Activated naive CD8-positive, alpha-beta T cell (primary cell): ENCODE data around the gene ARSB.

ENCODE experiments used
- H3K27ac Mint-ChIP-seq: one replicate; pipeline ENCODE4 v1.8.0; 2021; ENCODE audit warnings: mixed read lengths
- H3K27me3 Mint-ChIP-seq: one replicate; pipeline ENCODE4 v1.8.0; 2021; ENCODE audit warnings: mixed read lengths
- H3K36me3 Mint-ChIP-seq: one replicate; pipeline ENCODE4 v1.8.0; 2021; ENCODE audit warnings: mixed read lengths
- H3K4me1 Mint-ChIP-seq: one replicate; pipeline ENCODE4 v1.8.0; 2021; ENCODE audit warnings: low read depth, mixed read lengths
- H3K4me3 Mint-ChIP-seq: one replicate; pipeline ENCODE4 v1.8.0; 2021; ENCODE audit warnings: mild to moderate bottlenecking, mixed read lengths
- H3K9me3 Mint-ChIP-seq: one replicate; pipeline ENCODE4 v1.8.0; 2021; ENCODE audit warnings: low read depth, mixed read lengths

Gene ARSB

DNA sequence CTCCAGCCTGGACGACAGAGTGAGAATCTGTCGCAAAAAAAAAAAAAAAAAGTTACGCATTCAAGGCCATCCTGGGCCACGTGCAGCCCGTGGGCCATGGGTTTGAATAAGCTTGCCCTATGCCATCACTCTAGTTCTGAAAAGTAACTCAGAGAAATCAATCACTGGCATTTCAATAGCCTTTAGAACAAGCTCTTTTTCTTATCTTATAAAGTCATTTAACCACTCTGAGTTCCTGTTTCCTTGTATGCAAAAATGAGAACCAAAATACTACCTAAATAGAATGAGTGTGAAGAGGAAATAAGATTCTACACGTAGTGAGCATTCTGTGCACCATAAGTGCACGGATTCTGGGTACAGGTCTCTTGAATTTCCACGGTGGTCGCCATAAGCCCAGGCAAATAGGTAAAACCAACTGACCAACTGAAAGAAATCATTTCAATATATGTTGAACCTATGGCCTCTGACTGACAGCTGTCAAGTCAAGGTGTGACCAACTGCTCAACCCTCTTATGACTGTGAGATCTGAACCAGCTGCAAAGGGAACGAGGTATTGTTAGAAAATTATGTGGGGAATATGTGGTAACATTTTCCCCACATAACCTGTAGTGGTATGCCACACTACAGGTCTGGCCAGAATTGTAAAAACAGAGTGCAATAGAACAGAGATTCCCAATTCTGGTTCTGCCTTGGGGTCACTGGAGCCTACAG lies 192.6 kb downstream of the ARSB start:
- no peak overlapping the region for H3K4me3 Mint-ChIP-seq

DNA sequence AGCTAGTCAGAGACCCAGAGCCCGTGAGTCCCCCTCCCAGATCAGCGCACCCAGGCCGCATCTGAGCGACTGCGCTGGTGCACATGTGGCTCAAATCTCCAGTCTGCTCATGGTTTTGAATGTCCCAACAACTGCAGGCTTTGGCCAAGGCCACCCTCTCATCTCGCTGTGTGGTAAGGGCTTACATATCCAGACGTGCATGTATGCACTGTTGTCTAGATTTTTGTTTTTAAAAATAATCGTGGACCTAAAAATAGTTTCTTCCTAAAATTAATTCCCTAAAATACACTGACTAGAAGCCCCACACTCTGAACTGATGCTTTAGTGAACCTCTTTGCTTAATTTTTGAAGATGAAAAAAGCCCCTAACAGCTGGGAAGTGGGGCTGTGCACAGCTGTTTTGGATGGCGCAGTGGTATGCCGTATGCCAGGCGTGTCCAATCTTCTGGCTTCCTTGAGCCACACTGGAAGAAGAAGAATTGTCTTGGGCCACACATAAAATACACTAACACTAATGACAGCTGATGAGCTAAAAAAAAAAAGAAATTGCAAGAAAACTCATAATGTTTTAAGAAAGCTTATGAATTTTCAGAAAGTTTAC lies 193.5 kb downstream of the ARSB start:
- peaks cover 10% of the 10 kb centered on the region for H3K36me3 Mint-ChIP-seq
- H3K27me3 Mint-ChIP-seq = no peaks in the 10 kb centered on the region
- H3K27ac Mint-ChIP-seq = no peak overlapping the region
- peaks cover 3% of the 10 kb centered on the region for H3K4me1 Mint-ChIP-seq
- H3K9me3 Mint-ChIP-seq = no peaks in the 10 kb centered on the region
- no peak overlapping the region for H3K4me3 Mint-ChIP-seq

More for the DNA sequence above, 192.6 kb downstream of the ARSB start:
- H3K4me1 Mint-ChIP-seq = peaks cover 5% of the 10 kb centered on the region
- no peaks in the 10 kb centered on the region for H3K9me3 Mint-ChIP-seq
- H3K36me3 Mint-ChIP-seq = peaks cover 6% of the 10 kb centered on the region
- no peak overlapping the region for H3K27ac Mint-ChIP-seq
- H3K27me3 Mint-ChIP-seq = no peaks in the 10 kb centered on the region

DNA sequence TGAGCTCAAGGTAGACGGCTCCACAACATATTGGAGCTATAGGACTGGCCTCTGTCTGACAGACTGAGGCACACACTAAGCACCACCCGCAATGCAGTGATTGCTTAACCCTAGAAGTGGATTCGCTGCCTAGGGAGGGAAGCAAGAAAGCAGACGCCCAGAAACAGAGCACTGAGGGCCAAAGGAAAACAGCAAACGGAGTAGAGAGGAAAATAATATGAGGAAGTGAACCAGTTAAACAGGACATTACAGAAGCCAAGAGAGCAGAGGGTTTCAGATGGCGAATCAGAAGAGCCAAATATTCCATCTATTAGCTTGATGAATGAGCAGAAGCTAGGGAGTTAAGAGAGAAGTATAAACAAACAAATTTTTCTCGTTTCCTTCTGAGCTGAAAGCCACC lies 197.3 kb downstream of the ARSB start:
- no peak overlapping the region for H3K4me3 Mint-ChIP-seq
- H3K27me3 Mint-ChIP-seq = no peaks in the 10 kb centered on the region
- no peaks in the 10 kb centered on the region for H3K9me3 Mint-ChIP-seq
- H3K27ac Mint-ChIP-seq = no peak overlapping the region
- H3K36me3 Mint-ChIP-seq = peaks cover 19% of the 10 kb centered on the region
- H3K4me1 Mint-ChIP-seq = no peaks in the 10 kb centered on the region

DNA sequence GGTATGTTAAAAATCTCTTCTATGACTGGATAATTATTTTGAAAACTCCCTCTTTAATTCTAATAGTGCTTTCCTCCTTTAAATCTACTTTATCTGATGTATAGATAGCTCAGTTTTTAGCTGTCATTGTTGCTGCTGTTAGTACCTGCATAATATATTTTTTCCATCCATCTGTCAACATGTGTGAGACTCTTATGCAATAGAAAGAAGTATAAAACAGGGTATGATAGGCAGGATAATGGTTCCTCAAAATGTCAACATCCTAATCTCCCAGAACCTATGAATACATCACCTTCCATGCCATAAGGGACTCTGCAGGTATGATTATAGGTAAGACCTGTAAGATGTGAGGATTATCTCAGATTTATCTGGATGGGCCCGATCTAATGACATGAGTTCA lies 199.7 kb downstream of the ARSB start:
- H3K27me3 Mint-ChIP-seq = no peaks in the 10 kb centered on the region
- peaks cover 30% of the 10 kb centered on the region for H3K36me3 Mint-ChIP-seq
- no peaks in the 10 kb centered on the region for H3K9me3 Mint-ChIP-seq

DNA sequence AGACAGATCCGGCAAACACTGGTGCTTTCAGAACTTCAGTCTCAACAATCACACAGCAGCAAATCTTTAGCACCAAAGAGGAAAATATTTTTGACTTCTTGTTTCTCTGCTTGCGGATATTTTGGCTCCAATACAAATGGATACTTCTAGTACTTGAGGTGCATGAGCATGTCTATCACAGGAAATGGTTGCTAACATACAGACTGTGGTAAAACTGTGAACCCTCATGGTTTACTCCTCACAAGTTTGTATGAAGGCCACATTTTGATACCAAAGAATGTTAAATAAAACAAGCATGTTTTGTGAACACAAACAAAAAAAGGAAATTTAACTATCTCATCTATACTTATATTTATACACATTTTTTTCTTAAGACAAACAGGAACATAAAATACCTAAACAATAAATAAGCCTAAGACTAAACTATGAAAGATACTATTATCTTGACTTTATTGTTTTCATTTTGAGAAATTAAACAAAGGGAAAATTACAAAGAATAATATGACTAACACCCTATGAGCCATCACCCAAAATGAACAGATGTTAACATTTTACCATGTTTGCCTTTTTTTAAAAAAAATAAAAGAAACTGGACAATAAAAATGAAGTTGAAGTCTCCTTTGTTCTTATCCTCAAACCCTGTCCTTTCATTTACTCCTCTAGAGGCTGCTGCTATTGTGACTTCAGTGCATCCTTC lies 201.5 kb downstream of the ARSB start:
- Mint-ChIP-seq H3K36me3 (peaks cover 36% of the 10 kb centered on the region), H3K27me3 (no peaks in the 10 kb centered on the region), H3K9me3 (no peaks in the 10 kb centered on the region), H3K27ac (no peak overlapping the region), H3K4me1 (no peaks in the 10 kb centered on the region), H3K4me3 (no peak overlapping the region)

More for the DNA sequence above, 199.7 kb downstream of the ARSB start:
- Mint-ChIP-seq H3K4me3 (no peak overlapping the region), H3K4me1 (no peaks in the 10 kb centered on the region), H3K27ac (no peak overlapping the region)

DNA sequence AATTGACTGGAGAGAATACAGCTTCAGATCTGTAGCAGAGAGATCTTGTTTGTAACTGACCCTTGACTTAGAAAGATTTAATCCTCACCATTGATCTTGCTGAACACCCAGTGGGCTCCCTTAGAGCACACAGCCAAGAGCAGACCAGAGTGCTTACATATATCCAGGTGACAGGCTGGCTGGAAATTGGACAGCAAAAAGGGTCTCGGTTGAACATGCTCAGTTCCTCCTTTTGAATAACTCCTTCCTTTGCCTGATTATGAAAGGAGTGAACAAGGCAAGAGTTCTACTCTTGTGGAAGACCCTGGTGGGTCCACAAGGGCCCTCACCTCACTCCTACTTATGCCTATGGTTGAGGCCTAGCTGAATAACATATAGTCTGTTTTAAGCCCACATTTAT lies 202.4 kb downstream of the ARSB start:
- Mint-ChIP-seq H3K4me1 (no peaks in the 10 kb centered on the region), H3K9me3 (no peaks in the 10 kb centered on the region), H3K27me3 (no peaks in the 10 kb centered on the region), H3K4me3 (no peak overlapping the region), H3K36me3 (peaks cover 37% of the 10 kb centered on the region), H3K27ac (no peak overlapping the region)

DNA sequence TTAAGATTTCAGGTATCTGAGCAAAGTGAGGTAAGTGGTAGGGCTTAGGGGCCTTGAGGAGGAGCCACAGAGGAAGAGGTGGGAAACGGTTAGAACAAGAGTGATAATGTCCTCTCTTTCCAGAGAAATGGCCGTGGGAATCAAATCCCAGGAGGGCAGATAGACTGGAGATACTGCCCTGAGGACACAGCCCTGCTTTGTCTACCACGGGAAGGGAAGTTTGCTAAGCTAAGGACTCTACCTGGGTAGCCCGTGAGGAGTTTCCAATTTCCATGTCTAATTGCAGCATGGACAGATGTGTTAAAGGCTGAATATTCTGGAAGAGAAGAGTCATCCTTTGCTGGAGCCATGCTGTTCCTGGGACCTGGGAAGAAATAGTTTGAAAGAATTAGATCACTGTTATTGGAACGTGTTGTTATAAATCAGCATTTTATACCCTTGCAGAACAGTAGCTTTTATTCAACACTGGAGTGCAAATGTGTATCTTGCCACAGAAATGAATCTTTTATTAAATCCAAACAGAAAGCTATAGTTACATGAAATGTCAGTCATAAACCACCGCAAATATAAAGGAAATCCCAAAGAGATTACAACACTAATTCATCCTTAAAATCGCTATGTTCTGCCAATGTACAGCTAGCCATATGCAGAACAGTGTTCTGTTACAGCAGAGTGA lies 203.4 kb downstream of the ARSB start:
- peaks cover 32% of the 10 kb centered on the region for H3K36me3 Mint-ChIP-seq
- H3K4me1 Mint-ChIP-seq = no peaks in the 10 kb centered on the region
- H3K4me3 Mint-ChIP-seq = no peak overlapping the region
- H3K27me3 Mint-ChIP-seq = no peaks in the 10 kb centered on the region
- no peaks in the 10 kb centered on the region for H3K9me3 Mint-ChIP-seq
- H3K27ac Mint-ChIP-seq = no peak overlapping the region

DNA sequence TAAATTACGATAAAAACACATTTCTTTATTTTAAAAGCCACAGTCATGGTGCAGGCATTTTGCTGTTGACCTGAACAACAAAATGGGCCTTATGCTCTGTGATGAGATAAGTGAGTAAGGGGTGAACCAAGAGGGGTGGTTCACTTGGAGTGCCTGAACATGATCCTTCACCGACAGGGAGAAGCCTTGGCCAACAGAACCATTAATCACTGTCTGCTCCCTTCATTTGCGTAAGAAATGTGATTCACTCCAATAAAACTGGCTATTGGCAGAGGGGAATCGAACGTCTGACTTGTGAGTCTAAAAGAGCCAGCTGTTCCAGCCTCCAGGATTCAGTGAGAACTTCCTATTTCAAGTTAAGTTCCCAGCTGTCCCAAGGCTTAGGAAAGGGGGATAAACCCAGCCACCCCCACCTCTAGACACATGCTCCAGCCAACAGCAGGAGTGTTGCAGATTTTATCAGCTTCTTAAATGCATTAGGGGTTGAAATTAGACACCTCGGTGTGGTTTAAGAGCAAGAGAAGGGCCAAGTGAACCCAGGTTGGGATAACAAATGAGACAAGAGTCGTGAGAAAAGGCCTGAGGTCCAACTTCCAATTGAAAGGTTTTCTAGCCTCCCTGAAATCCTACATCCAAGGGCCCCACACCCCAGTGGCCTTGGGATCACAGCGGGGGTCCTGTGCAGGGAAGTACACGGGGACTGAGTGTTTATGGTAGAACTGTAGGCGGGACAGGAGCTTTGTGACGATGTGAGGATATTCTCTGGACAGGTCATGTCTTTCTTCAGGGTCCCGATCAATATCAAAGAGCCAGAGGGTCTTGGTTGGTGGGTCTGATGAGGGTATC lies 205.1 kb downstream of the ARSB start:
- no peaks in the 10 kb centered on the region for H3K27me3 Mint-ChIP-seq
- no peak overlapping the region for H3K4me3 Mint-ChIP-seq
- H3K36me3 Mint-ChIP-seq = peaks cover 24% of the 10 kb centered on the region
- no peaks in the 10 kb centered on the region for H3K9me3 Mint-ChIP-seq
- no peaks in the 10 kb centered on the region for H3K4me1 Mint-ChIP-seq
- H3K27ac Mint-ChIP-seq = no peak overlapping the region

DNA sequence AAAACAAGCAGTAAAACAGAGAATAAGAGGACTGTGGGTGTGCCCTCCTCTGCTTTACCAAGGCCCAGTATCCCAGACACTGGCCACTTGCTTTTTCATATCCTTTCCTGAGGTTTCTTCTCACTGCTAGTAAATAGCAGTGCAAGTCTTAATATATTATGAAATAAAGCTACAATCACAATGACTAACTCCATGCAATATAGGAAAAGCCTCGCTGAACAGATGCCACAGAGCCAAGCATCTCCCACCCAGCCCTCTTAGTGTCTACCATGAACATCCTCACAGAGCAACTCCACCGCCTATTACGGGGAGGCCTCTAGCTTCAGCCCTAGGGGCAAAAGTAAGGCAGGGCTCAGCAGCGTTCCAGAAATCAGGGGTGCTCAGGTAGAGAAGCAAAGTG lies 205.8 kb downstream of the ARSB start:
- Mint-ChIP-seq H3K27ac (no peak overlapping the region), H3K4me1 (no peaks in the 10 kb centered on the region), H3K36me3 (peaks cover 24% of the 10 kb centered on the region), H3K27me3 (no peaks in the 10 kb centered on the region), H3K9me3 (no peaks in the 10 kb centered on the region), H3K4me3 (no peak overlapping the region)

DNA sequence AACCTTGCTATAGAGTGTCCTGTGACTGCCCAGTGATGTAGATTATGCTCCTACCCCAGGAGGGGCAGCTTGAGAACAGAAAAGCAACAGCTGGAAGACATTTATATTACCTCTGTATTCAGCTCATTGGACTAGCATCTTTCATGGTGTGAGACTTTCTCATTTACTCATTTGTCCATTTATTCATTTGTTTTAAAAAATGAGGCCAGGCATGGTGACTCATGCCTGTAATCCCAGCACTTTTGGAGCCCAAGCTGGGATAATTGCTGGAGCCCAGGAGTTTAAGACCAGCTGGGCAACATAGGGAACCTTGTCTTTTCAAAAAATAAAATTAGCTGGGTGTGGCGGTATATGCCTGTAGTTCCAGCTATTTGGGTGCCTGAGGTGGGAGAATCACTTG lies 206.6 kb downstream of the ARSB start:
- H3K27me3 Mint-ChIP-seq = no peaks in the 10 kb centered on the region
- H3K27ac Mint-ChIP-seq = no peak overlapping the region
- H3K4me1 Mint-ChIP-seq = no peaks in the 10 kb centered on the region
- H3K4me3 Mint-ChIP-seq = no peak overlapping the region
- peaks cover 22% of the 10 kb centered on the region for H3K36me3 Mint-ChIP-seq
- no peaks in the 10 kb centered on the region for H3K9me3 Mint-ChIP-seq

DNA sequence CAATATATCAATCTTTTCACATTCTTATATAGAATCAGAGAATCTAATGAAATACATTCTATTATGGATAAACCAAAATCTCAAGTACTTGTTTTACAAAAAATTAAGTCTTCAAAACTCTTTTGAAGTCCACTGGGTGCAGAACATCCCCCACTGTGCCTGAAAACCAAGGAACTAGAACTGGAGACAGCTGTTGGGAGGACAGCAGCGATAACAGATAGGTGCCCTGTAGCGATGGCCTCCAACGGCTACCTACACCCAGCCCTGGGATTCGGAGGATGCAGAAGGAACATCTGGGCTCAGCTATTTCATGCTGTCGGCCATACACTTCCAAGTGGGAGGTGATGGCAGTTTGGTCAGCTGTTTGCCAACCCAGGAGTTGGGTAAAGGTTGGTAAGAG lies 207.2 kb downstream of the ARSB start:
- Mint-ChIP-seq H3K4me1 (no peaks in the 10 kb centered on the region), H3K27me3 (no peaks in the 10 kb centered on the region), H3K36me3 (peaks cover 22% of the 10 kb centered on the region), H3K27ac (no peak overlapping the region), H3K4me3 (no peak overlapping the region), H3K9me3 (no peaks in the 10 kb centered on the region)

DNA sequence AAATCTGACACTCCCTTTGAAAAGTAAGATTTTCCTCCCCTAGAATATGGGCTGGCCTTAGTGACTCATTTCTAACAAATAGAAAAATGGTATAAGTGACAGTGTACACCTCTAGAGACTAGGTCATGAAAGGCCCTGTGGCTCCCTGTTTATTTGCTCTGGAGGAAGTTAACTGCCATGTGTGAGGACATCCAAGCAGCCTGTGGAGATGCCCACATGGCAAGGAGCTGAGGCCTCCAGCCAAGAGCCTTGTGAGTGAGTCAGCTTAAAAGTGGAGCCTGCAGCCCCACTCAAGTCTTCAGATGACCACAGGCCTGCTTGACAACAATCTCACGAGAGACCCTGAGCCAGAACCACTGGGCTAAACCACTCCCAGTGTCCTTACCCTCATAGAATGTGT lies 208.5 kb downstream of the ARSB start:
- Mint-ChIP-seq H3K4me1 (peaks cover 3% of the 10 kb centered on the region), H3K27me3 (no peaks in the 10 kb centered on the region), H3K9me3 (no peaks in the 10 kb centered on the region), H3K4me3 (no peak overlapping the region), H3K27ac (no peak overlapping the region), H3K36me3 (peaks cover 20% of the 10 kb centered on the region)

DNA sequence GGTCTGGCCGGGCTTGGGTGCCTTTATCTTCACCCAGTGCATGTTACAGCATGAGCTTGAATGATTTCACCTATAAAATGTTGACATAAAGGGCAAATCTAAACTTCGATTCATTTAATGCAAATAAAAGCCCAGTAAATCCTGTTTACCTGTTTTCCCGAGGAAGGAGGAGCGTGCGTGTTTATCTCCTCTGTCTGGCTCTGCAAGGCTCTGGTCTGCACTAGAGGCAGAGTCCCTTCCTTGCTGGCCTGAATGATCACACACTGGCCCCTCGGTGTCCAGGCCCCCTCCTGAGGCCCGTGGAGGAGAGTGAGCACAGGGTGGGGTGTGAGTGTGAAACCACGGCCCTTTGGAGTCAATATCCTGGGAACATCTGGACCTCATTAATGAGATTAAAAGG lies 211.5 kb downstream of the ARSB start:
- H3K4me1 Mint-ChIP-seq = peaks cover 5% of the 10 kb centered on the region

More for the DNA sequence above, 211.5 kb downstream of the ARSB start:
- H3K27me3 Mint-ChIP-seq = no peaks in the 10 kb centered on the region
- no peak overlapping the region for H3K27ac Mint-ChIP-seq
- H3K4me3 Mint-ChIP-seq = no peak overlapping the region
- peaks cover 5% of the 10 kb centered on the region for H3K36me3 Mint-ChIP-seq
- no peaks in the 10 kb centered on the region for H3K9me3 Mint-ChIP-seq
